Measurements from ENCODE around the gene RABL2B.

DNA sequence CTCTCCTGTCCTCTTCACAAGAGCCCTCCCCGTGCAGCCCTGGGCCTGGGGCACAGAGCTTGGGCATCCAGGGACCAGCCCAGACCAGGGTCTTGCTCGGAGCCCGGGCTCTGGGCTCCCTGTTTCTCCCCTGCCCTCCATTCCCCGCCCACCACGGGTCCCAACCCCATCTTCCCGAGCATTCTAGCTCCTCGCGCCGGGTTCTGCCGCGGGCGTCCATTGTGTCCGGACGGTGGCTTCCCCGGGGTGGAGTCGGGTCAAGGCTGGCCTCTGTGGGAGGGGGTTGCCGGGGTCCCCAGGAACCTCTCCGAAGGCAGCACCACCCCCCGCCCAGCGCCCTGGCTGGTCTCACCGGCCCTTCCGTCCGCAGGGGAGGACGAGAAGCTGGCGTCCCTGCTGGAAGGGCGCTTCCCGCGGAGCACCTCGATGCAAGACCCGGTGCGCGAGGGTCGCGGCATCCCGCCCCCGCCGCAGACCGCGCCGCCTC lies 63.6 kb downstream of the RABL2B start:
- TF ChIP-seq CTCF (IDR thresholded peaks at IDR 0.05) (no peak), POLR2A (IDR thresholded peaks at IDR 0.05) (no peak)

All from right lobe of liver (tissue), 4 donors.